MM.1S (cell line): ENCODE results near the gene ADAMTS9.

Experiments
- DNase-seq: peaks from one replicate; pipeline ENCODE4 v3.0.0-alpha.2; 2015
- H2AFZ ChIP-seq: fragments of 300-600 bp; sonication (generic); 2 replicates; pipeline ENCODE4 v1.6.0; 2016; ENCODE audit warnings: antibody characterized with exemption, low read length
- H3F3A ChIP-seq: fragments of 300-600 bp; sonication (generic); 2 replicates; pipeline ENCODE4 v1.6.1; 2016; ENCODE audit warnings: mild to moderate bottlenecking, antibody characterized with exemption, low read length, moderate library complexity, mixed read lengths; ENCODE audit not compliant: insufficient read depth
- H3K27ac ChIP-seq: fragments of 300-600 bp; sonication (generic); 2 replicates; pipeline ENCODE4 v1.5.1; 2016; ENCODE audit warnings: mild to moderate bottlenecking, low read length
- H3K27me3 ChIP-seq: fragments of 300-600 bp; sonication (generic); replicated peaks from 2 replicates; pipeline ENCODE4 v1.6.0; 2016; ENCODE audit warnings: low read length; ENCODE audit not compliant: insufficient read depth
- H3K36me3 ChIP-seq: fragments of 300-600 bp; sonication (generic); replicated peaks from 2 replicates; pipeline ENCODE4 v1.6.1; 2016; ENCODE audit warnings: mild to moderate bottlenecking, low read length, mixed read lengths; ENCODE audit not compliant: insufficient read depth
- H3K4me1 ChIP-seq: fragments of 300-600 bp; sonication (generic); 2 replicates; pipeline ENCODE4 v1.6.1; 2016; ENCODE audit warnings: low read length, mixed read lengths
- H3K4me2 ChIP-seq: fragments of 300-600 bp; sonication (generic); 2 replicates; pipeline ENCODE4 v1.6.0; 2016; ENCODE audit warnings: low read depth, low read length
- H3K4me3 ChIP-seq: fragments of 300-600 bp; sonication (generic); 2 replicates; pipeline ENCODE4 v1.5.1; 2016; ENCODE audit warnings: low read length, mixed read lengths
- H3K79me2 ChIP-seq: fragments of 300-600 bp; sonication (generic); 2 replicates; pipeline ENCODE4 v1.6.1; 2016; ENCODE audit warnings: mixed run types, low read length, mixed read lengths
- H3K9ac ChIP-seq: fragments of 300-600 bp; sonication (generic); 2 replicates; pipeline ENCODE4 v1.6.1; 2016; ENCODE audit warnings: low read length, mixed read lengths
- H3K9me2 ChIP-seq: fragments of 300-600 bp; sonication (generic); replicated peaks from 2 replicates; pipeline ENCODE4 v1.6.1; 2016; ENCODE audit warnings: mild to moderate bottlenecking, low read length, mixed read lengths; ENCODE audit not compliant: insufficient read depth
- H3K9me3 ChIP-seq: fragments of 300-600 bp; sonication (generic); replicated peaks from 2 replicates; pipeline ENCODE4 v1.6.1; 2016; ENCODE audit warnings: mild to moderate bottlenecking, low read length, mixed read lengths; ENCODE audit not compliant: insufficient read depth
- H4K20me1 ChIP-seq: fragments of 300-600 bp; sonication (generic); 2 replicates; pipeline ENCODE4 v1.6.1; 2016; ENCODE audit warnings: mild to moderate bottlenecking, low read length, moderate library complexity, mixed read lengths; ENCODE audit not compliant: insufficient read depth
- EZH2 ChIP-seq: fragments of 300-600 bp; sonication (generic); optimal IDR thresholded peaks from 2 replicates; pipeline ENCODE3; 2017; ENCODE audit warnings: low read depth, mild to moderate bottlenecking, antibody characterized with exemption, low read length, mixed read lengths
- EZH2phosphoT487 ChIP-seq: fragments of 300-600 bp; sonication (generic); IDR thresholded peaks from 2 replicates; pipeline ENCODE4 v1.6.1; 2018; ENCODE audit warnings: antibody characterized with exemption, low read length
- TF ChIP-seq, protein P1 (sequence below): fragments of 300-600 bp; sonication (generic); IDR thresholded peaks from 2 replicates; pipeline ENCODE4 v1.5.1; 2016; ENCODE audit warnings: antibody characterized with exemption, low read length, mixed read lengths

Gene ADAMTS9

DNA sequence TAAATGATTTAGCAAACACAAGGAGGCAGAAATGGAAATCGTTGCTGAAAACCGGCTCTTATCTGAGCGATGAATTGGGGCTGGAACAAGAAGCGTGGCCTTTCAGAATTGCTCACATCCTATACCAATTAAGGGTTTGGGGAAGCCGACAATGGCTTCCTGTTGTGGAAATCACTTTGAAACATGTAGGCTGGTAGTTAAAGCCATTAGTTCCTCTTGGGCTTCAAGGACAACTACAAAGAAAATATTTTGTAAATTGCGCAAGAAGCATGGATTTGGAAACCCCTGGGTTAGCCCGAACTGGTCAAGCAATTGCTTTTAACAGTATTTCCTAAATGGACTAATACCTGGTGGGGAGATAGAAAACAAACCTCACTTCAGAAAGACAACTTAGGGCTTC, 182.4 kb downstream of the ADAMTS9 start:
- Histone ChIP-seq H3K9me2 (no peaks in the 10 kb centered on the region), H3K27ac (no peak overlapping the region)

DNA sequence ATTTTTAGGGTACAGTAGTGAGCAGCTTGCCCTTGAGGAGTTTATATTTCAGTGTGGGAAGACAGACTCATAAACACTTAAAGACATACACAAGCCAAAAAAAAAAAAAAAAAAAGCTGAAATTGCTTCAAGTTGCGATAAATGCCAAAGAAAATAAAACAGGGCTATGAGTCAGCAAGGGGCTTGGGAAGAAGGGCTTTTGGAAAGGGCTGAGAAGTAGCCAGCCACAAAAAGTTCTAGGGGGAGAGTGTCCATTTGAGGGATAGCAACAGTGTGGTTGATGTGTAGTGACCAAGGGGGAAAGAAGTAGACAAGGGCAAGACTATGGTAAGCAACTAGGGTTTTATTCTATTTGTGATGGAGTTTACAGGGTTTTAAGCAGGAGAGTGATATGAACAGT, 185.5 kb downstream of the ADAMTS9 start:
- H3K4me1 ChIP-seq: no peaks in the 10 kb centered on the region
- H3K36me3 ChIP-seq: no peaks in the 10 kb centered on the region
- no peak overlapping the region for H3K4me2 ChIP-seq
- H3K9me2 ChIP-seq: no peaks in the 10 kb centered on the region
- H4K20me1 ChIP-seq: no peaks in the 10 kb centered on the region
- H3K4me3 ChIP-seq: no peak overlapping the region
- H3F3A ChIP-seq: no peaks in the 10 kb centered on the region
- H3K27me3 ChIP-seq: no peaks in the 10 kb centered on the region
- TF ChIP-seq, protein P1, sequence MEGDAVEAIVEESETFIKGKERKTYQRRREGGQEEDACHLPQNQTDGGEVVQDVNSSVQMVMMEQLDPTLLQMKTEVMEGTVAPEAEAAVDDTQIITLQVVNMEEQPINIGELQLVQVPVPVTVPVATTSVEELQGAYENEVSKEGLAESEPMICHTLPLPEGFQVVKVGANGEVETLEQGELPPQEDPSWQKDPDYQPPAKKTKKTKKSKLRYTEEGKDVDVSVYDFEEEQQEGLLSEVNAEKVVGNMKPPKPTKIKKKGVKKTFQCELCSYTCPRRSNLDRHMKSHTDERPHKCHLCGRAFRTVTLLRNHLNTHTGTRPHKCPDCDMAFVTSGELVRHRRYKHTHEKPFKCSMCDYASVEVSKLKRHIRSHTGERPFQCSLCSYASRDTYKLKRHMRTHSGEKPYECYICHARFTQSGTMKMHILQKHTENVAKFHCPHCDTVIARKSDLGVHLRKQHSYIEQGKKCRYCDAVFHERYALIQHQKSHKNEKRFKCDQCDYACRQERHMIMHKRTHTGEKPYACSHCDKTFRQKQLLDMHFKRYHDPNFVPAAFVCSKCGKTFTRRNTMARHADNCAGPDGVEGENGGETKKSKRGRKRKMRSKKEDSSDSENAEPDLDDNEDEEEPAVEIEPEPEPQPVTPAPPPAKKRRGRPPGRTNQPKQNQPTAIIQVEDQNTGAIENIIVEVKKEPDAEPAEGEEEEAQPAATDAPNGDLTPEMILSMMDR: no peak
- TF ChIP-seq EZH2 (no peak), EZH2phosphoT487 (no peak)
- no peaks in the 10 kb centered on the region for H3K9me3 ChIP-seq
- no peak overlapping the region for H3K9ac ChIP-seq
- no peaks in the 10 kb centered on the region for H3K79me2 ChIP-seq
- H2AFZ ChIP-seq: no peak overlapping the region
- DNase-seq: no peak
- H3K27ac ChIP-seq: no peak overlapping the region

More for the DNA sequence above, 182.4 kb downstream of the ADAMTS9 start:
- Histone ChIP-seq H3K4me3 (no peak overlapping the region), H3K36me3 (no peaks in the 10 kb centered on the region), H3K9ac (no peak overlapping the region), H2AFZ (no peak overlapping the region), H3K27me3 (no peaks in the 10 kb centered on the region), H4K20me1 (no peaks in the 10 kb centered on the region), H3F3A (no peaks in the 10 kb centered on the region), H3K4me1 (no peaks in the 10 kb centered on the region), H3K9me3 (no peaks in the 10 kb centered on the region), H3K79me2 (no peaks in the 10 kb centered on the region), H3K4me2 (no peak overlapping the region)
- TF ChIP-seq, protein P1: no peak
- TF ChIP-seq EZH2phosphoT487: no peak
- TF ChIP-seq EZH2: no peak
- no peak for DNase-seq

DNA sequence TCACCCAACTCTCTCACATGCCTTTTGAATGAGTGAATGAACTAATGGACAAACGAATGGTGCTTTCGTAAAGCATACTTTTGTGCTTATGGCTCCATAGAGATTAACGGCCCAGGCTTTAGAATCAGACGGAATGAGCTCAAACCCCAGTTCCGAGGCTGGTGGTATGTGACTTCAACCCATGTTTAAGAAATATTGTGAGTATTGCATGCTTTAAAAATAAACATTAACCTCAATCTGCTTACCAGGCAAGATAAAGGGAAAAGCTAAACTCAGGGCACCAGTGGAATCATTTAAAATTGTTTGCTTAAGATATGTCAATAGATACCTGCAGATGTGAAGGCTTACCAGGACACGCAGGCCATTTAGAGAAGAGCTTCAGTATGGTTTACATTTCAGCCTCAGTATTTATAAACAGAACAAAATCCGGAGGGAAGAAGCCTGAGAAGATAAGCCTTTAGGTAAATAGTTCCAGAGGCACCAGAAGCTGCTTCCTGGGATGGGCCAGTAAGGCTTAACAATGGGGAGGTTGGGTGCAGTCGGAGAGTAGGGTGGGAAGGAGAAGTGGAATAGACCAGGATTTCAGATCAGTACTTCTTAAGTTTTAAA, 186.4 kb downstream of the ADAMTS9 start:
- Histone ChIP-seq H3K27me3 (no peaks in the 10 kb centered on the region), H4K20me1 (no peaks in the 10 kb centered on the region), H3K79me2 (no peaks in the 10 kb centered on the region), H3F3A (no peaks in the 10 kb centered on the region), H3K4me1 (no peaks in the 10 kb centered on the region), H3K36me3 (no peaks in the 10 kb centered on the region), H3K4me2 (no peak overlapping the region), H3K9me2 (no peaks in the 10 kb centered on the region), H2AFZ (no peak overlapping the region), H3K4me3 (no peak overlapping the region), H3K9ac (no peak overlapping the region), H3K27ac (no peak overlapping the region), H3K9me3 (no peaks in the 10 kb centered on the region)
- DNase-seq: no peak
- no peak for TF ChIP-seq EZH2
- no peak for TF ChIP-seq EZH2phosphoT487
- TF ChIP-seq, protein P1: no peak
